ENCODE results near the gene PIWIL4.
"Not testable (repeated sequence)": the region's sequence is repeated elsewhere in the genome, so short reads cannot be mapped to it uniquely, and the experiment has no call there.

Gene PIWIL4

GRCh38 chr11:94638301-94638901 lies 71.2 kb downstream of the PIWIL4 start:
- DNase-seq (ENCODE audit: low read depth), result no peak

GRCh38 chr11:94638902-94639373 lies 71.8 kb downstream of the PIWIL4 start:
- DNase-seq (ENCODE audit: low read depth), result peak; percentile 75

GRCh38 chr11:94639901-94640721 lies 72.9 kb downstream of the PIWIL4 start:
- DNase-seq (ENCODE audit: low read depth), result no peak

GRCh38 chr11:94641167-94641761 lies 74.1 kb downstream of the PIWIL4 start:
- no peak for DNase-seq (ENCODE audit: low read depth)

GRCh38 chr11:94643186-94643585 lies 76.0 kb downstream of the PIWIL4 start:
- DNase-seq (ENCODE audit: low read depth), result not testable (repeated sequence)

GRCh38 chr11:94647926-94648325 lies 80.8 kb downstream of the PIWIL4 start:
- peak; percentile 95 for DNase-seq (ENCODE audit: low read depth)

GRCh38 chr11:94648789-94649188 lies 81.6 kb downstream of the PIWIL4 start:
- no peak for DNase-seq (ENCODE audit: low read depth)

- DNase-seq (ENCODE audit: low read depth), result no peak
Observed at GRCh38 chr11:94649254-94649653, 82.1 kb downstream of the PIWIL4 start.

- no peak for DNase-seq (ENCODE audit: low read depth)
Observed at GRCh38 chr11:94649964-94650623, 82.9 kb downstream of the PIWIL4 start.

- peak; percentile 89 for DNase-seq (ENCODE audit: low read depth)
Observed at GRCh38 chr11:94650756-94651155, 83.6 kb downstream of the PIWIL4 start.

- no peak for DNase-seq (ENCODE audit: low read depth)
Observed at GRCh38 chr11:94652735-94653284, 85.6 kb downstream of the PIWIL4 start.

GRCh38 chr11:94653561-94653960 lies 86.4 kb downstream of the PIWIL4 start:
- DNase-seq (ENCODE audit: low read depth), result no peak

GRCh38 chr11:94654201-94654600 lies 87.0 kb downstream of the PIWIL4 start:
- no peak for DNase-seq (ENCODE audit: low read depth)

GRCh38 chr11:94655291-94655690 lies 88.1 kb downstream of the PIWIL4 start:
- no peak for DNase-seq (ENCODE audit: low read depth)

GRCh38 chr11:94655956-94656355 lies 88.8 kb downstream of the PIWIL4 start:
- no peak for DNase-seq (ENCODE audit: low read depth)

- no peak for DNase-seq (ENCODE audit: low read depth)
Observed at GRCh38 chr11:94656968-94657367, 89.8 kb downstream of the PIWIL4 start.

- no peak for DNase-seq (ENCODE audit: low read depth)
Observed at GRCh38 chr11:94657629-94658028, 90.5 kb downstream of the PIWIL4 start.

- DNase-seq (ENCODE audit: low read depth), result no peak
Observed at GRCh38 chr11:94658386-94658785, 91.2 kb downstream of the PIWIL4 start.

- no peak for DNase-seq (ENCODE audit: low read depth)
Observed at GRCh38 chr11:94658888-94659287, 91.7 kb downstream of the PIWIL4 start.

- no peak for DNase-seq (ENCODE audit: low read depth)
Observed at GRCh38 chr11:94661444-94661843, 94.3 kb downstream of the PIWIL4 start.

GRCh38 chr11:94662065-94662779 lies 95.1 kb downstream of the PIWIL4 start:
- DNase-seq (ENCODE audit: low read depth), result no peak
